Measurements from ENCODE around the gene POU5F1. TPM values are rescaled to one million over a fixed set of nuclear protein-coding genes. Genes with fewer than 3 reads are reported as not detected.

Gene POU5F1
- total and polyA plus RNA-seq, 12 donors: 0.29 to 2.0 (median 0.39) TPM; not detected in 1

GRCh38 chr6:31179896-31180295 lies 9.4 kb upstream of the POU5F1 start:
- H3K36me3 ChIP-seq: peaks cover 0 to 13% (median 0%) of the 10 kb centered on the region in 9 donors
- peak overlapping the region in 8 of 10 donors; percentile 27 to 59 (median 44) for H3K4me3 ChIP-seq
- 94 to 97% methylated on average over 8 of the region's 8 CpGs for WGBS, 2 donors
- no peaks in the 10 kb centered on the region for H3K9me3 ChIP-seq
- ATAC-seq (no peak), DNase-seq (no peak)
- no peak for TF ChIP-seq CTCF (IDR thresholded peaks at IDR 0.05)
- intact Hi-C loops (cut with DNase I): loop anchor here in 1 of 10 donors (5.0 kb wide), 1 partner anchor 38 kb away; no protein-coding TSS in a partner anchor
- H3K27ac ChIP-seq: peak overlapping the region in 6 of 10 donors; percentile 6 to 71 (median 50)
- H3K4me1 ChIP-seq: peaks cover 0 to 51% (median 7%) of the 10 kb centered on the region in 9 donors
- no peaks in the 10 kb centered on the region for H3K27me3 ChIP-seq

GRCh38 chr6:31179042-31179386 lies 8.5 kb upstream of the POU5F1 start:
- H3K4me1 ChIP-seq: peaks cover 0 to 42% (median 7%) of the 10 kb centered on the region in 9 donors
- TF ChIP-seq CTCF (IDR thresholded peaks at IDR 0.05): no peak
- ATAC-seq (no peak), DNase-seq (no peak)
- 59 to 81% methylated on average over 4 of the region's 4 CpGs for WGBS, 2 donors
- H3K9me3 ChIP-seq: no peaks in the 10 kb centered on the region
- intact Hi-C loops (cut with DNase I): loop anchor here in 1 of 10 donors (5.0 kb wide), 1 partner anchor 37 kb away; no protein-coding TSS in a partner anchor
- no peak overlapping the region for H3K27ac ChIP-seq
- H3K4me3 ChIP-seq: no peak overlapping the region
- H3K27me3 ChIP-seq: no peaks in the 10 kb centered on the region
- peaks cover 0 to 16% (median 0%) of the 10 kb centered on the region in 9 donors for H3K36me3 ChIP-seq

GRCh38 chr6:31178143-31179041 lies 7.9 kb upstream of the POU5F1 start:
- no peak for DNase-seq
- peaks cover 0 to 43% (median 8%) of the 10 kb centered on the region in 9 donors for H3K4me1 ChIP-seq
- H3K36me3 ChIP-seq: peaks cover 0 to 16% (median 0%) of the 10 kb centered on the region in 9 donors
- no peaks in the 10 kb centered on the region for H3K27me3 ChIP-seq
- intact Hi-C loops (cut with DNase I): loop anchor here in 1 of 10 donors (5.0 kb wide), 1 partner anchor 36 kb away; no protein-coding TSS in a partner anchor
- H3K9me3 ChIP-seq: no peaks in the 10 kb centered on the region
- no peak overlapping the region for H3K4me3 ChIP-seq
- H3K27ac ChIP-seq: no peak overlapping the region
- 62 to 78% methylated on average over 8 of the region's 8 CpGs for whole genome bisulfite sequencing, 2 donors
- no peak for TF ChIP-seq CTCF (IDR thresholded peaks at IDR 0.05)
- no peak for ATAC-seq

GRCh38 chr6:31175971-31176370 lies 5.5 kb upstream of the POU5F1 start:
- H3K4me3 ChIP-seq: no peak overlapping the region
- ATAC-seq (peak in 1 of 8 donors; percentile 42), DNase-seq (no peak)
- peak overlapping the region in 2 of 10 donors; percentile 19 to 47 for H3K27ac ChIP-seq
- peaks cover 0 to 16% (median 0%) of the 10 kb centered on the region in 9 donors for H3K36me3 ChIP-seq
- intact Hi-C loops (cut with DNase I): loop anchor here in 1 of 10 donors (5.0 kb wide), 1 partner anchor 34 kb away; no protein-coding TSS in a partner anchor
- peaks cover 0 to 51% (median 8%) of the 10 kb centered on the region in 9 donors for H3K4me1 ChIP-seq
- no peak for TF ChIP-seq CTCF (IDR thresholded peaks at IDR 0.05)
- no peaks in the 10 kb centered on the region for H3K27me3 ChIP-seq
- H3K9me3 ChIP-seq: no peaks in the 10 kb centered on the region
- WGBS, 2 donors: 54% methylated on average over 3 of the region's 3 CpGs

All from heart right ventricle (tissue), 16 donors.